Measurements from ENCODE around the gene SEZ6.

The SEZ6 gene

DNA sequence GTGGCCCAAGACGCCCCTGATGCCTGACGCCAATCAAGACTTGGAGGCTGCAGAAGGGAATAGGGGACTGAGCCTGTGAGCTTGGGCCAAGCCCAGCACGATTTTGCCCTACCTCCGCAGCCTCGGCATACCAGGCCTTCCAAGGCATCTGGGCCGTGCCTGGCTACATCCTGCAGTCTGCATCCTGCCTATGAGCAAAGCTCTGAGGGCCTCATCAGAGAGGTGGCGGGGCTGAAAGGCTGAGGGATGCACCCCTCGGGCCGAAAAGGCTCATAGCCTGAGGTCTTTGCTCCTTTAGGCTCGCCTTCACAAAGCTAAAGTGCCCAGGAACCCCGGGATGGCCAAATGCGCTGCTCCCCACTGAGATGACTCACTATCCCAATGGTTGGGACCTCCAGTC lies 2.5 kb downstream of the SEZ6 start:
- Histone ChIP-seq H3K27me3 (ENCODE audit: low read depth) (peaks cover 58% of the 10 kb centered on the region), H3K4me3 (no peak overlapping the region), H3K9me3 (no peaks in the 10 kb centered on the region), H3K4me1 (no peaks in the 10 kb centered on the region), H3K36me3 (replicated peaks) (no peaks in the 10 kb centered on the region)
- DNase-seq (ENCODE audit: low spot score in 2 of 2), result no peak
- in situ Hi-C loops (cut with MboI; ENCODE audit: low sequenced_read_pairs), result no loop called here

DNA sequence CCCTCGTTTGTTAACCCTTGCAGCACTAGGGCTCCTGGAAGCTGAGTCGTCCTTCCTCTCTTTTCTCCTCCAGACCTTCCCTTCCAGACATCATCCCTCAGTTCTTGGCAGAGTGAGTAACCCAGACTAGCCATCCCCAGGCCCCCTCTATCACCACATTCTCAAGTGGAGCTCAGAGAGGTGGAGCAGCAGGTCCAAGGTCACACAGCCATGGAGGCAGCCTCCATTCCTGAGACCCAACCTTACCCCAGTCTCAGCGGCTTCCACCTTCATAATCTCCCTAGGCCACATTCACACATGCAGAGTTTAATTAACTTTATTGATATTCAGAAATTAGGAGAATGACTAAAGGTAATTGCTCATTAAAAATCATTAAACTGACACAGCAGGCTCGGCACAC lies 3.0 kb downstream of the SEZ6 start:
- H3K4me1 ChIP-seq, result no peaks in the 10 kb centered on the region
- DNase-seq (ENCODE audit: low spot score in 2 of 2), result no peak
- peaks cover 54% of the 10 kb centered on the region for H3K27me3 ChIP-seq (ENCODE audit: low read depth)
- in situ Hi-C loops (cut with MboI; ENCODE audit: low sequenced_read_pairs), result no loop called here
- H3K36me3 ChIP-seq (replicated peaks), result no peaks in the 10 kb centered on the region
- H3K9me3 ChIP-seq, result no peaks in the 10 kb centered on the region
- no peak overlapping the region for H3K4me3 ChIP-seq

GRCh38 chr17:29000973-29001372 lies 4.9 kb downstream of the SEZ6 start:
- Histone ChIP-seq H3K36me3 (replicated peaks) (no peaks in the 10 kb centered on the region), H3K9me3 (no peaks in the 10 kb centered on the region), H3K27me3 (ENCODE audit: low read depth) (peaks cover 46% of the 10 kb centered on the region), H3K4me1 (no peaks in the 10 kb centered on the region), H3K4me3 (no peak overlapping the region)
- DNase-seq (ENCODE audit: low spot score in 2 of 2), result no peak
- in situ Hi-C loops (cut with MboI; ENCODE audit: low sequenced_read_pairs), result no loop called here

GRCh38 chr17:28999206-28999605 lies 6.6 kb downstream of the SEZ6 start:
- DNase-seq (ENCODE audit: low spot score in 2 of 2), result no peak
- peaks cover 34% of the 10 kb centered on the region for H3K27me3 ChIP-seq (ENCODE audit: low read depth)
- in situ Hi-C loops (cut with MboI; ENCODE audit: low sequenced_read_pairs), result no loop called here

GRCh38 chr17:28997806-28998205 lies 8.0 kb downstream of the SEZ6 start:
- in situ Hi-C loops (cut with MboI; ENCODE audit: low sequenced_read_pairs), result no loop called here
- DNase-seq (ENCODE audit: low spot score in 2 of 2), result no peak

More at GRCh38 chr17:28999206-28999605, 6.6 kb downstream of the SEZ6 start:
- H3K4me3 ChIP-seq, result no peak overlapping the region
- H3K36me3 ChIP-seq (replicated peaks), result no peaks in the 10 kb centered on the region
- no peaks in the 10 kb centered on the region for H3K9me3 ChIP-seq
- no peaks in the 10 kb centered on the region for H3K4me1 ChIP-seq

DNA sequence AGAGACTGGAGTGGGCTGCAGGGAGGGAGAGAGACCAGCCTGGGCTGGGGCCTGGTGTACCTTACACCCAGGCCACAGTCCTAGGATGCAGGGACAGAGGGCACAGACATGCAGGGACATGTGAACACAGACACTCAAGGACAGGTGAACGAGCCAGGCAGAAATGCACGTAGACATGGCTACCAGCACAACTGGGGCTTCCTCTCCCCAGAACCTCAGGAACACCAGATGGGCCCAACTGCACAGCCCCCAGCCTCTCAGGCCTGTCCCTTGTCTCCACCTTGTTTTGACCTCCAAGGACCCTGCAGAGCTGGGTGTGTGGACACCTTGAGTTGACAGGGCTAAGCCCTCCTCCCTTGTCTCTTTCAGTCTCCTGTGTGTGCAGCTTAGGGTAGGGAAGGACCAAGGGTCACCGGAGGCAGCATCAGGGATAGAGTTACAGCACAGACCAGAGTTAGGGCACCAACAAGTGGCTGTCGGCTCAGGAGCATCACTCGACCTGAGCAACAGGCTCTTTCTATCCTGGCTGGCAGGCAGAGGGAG lies 9.2 kb downstream of the SEZ6 start:
- in situ Hi-C loops (cut with MboI; ENCODE audit: low sequenced_read_pairs), result no loop called here
- H3K4me1 ChIP-seq, result no peaks in the 10 kb centered on the region
- H3K9me3 ChIP-seq, result no peaks in the 10 kb centered on the region
- no peaks in the 10 kb centered on the region for H3K36me3 ChIP-seq (replicated peaks)
- DNase-seq (ENCODE audit: low spot score in 2 of 2), result no peak
- no peak overlapping the region for H3K4me3 ChIP-seq
- peaks cover 10% of the 10 kb centered on the region for H3K27me3 ChIP-seq (ENCODE audit: low read depth)

More at GRCh38 chr17:28997806-28998205, 8.0 kb downstream of the SEZ6 start:
- H3K9me3 ChIP-seq, result no peaks in the 10 kb centered on the region
- H3K4me3 ChIP-seq, result no peak overlapping the region
- H3K27me3 ChIP-seq (ENCODE audit: low read depth), result peaks cover 20% of the 10 kb centered on the region
- H3K36me3 ChIP-seq (replicated peaks), result no peaks in the 10 kb centered on the region
- H3K4me1 ChIP-seq, result no peaks in the 10 kb centered on the region

GRCh38 chr17:28993645-28994426 lies 12.0 kb downstream of the SEZ6 start:
- Histone ChIP-seq H3K27me3 (ENCODE audit: low read depth) (no peaks in the 10 kb centered on the region; the same call in 1 of the 2 replicates), H3K36me3 (replicated peaks) (no peaks in the 10 kb centered on the region), H3K9me3 (no peaks in the 10 kb centered on the region), H3K4me3 (no peak overlapping the region), H3K4me1 (no peaks in the 10 kb centered on the region)
- in situ Hi-C loops (cut with MboI; ENCODE audit: low sequenced_read_pairs), result no loop called here
- DNase-seq (ENCODE audit: low spot score in 2 of 2), result no peak

DNA sequence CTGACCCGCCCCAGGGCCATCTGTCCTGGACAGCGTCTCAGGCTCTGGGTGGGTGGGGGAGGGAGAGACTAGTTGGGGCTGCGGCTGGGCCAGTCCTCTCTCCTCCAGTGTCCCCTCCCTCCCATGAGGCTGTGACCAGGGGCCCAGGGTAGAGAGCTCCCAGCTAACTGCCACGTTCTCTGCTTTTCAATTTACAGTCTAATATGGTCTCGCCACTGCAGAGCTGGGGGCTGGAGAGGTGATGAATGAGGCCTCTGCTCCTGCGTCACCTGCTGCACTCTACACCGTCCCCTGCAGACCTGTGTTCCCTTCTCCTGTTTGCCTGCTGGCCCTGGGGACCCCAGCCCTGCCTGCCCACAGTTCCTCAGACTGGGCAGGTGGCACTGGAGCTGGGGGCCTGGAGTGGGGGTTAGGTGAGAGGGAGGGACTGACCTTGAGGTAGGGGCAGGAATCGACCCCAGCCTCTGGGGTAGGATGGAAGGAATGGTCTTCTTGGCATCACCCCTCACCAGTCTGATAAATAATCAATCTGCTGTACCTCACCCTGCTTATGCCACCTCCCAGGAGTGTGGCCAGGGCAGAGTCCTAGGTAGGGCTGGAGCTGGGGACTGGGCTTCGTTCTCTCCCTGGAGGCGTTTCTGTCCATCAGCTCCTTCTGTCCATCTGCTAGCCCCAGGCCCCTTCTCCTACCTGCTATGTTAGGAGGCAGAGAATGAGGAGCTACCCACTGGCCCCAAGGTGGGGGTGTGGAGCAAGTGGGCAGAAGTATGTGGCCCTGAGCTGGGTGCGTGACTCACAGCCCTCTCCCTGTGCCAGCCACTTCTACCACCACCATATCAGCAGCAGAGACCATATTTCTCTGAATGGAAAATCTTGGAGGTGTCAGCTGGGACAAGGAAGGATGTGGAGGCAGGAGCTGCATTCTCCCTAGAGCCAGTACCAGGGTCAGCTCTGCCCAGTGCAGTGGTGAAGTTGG lies 12.9 kb downstream of the SEZ6 start:
- in situ Hi-C loops (cut with MboI; ENCODE audit: low sequenced_read_pairs), result no loop called here
- H3K27me3 ChIP-seq (ENCODE audit: low read depth), result no peaks in the 10 kb centered on the region
- H3K4me3 ChIP-seq, result no peak overlapping the region

DNA sequence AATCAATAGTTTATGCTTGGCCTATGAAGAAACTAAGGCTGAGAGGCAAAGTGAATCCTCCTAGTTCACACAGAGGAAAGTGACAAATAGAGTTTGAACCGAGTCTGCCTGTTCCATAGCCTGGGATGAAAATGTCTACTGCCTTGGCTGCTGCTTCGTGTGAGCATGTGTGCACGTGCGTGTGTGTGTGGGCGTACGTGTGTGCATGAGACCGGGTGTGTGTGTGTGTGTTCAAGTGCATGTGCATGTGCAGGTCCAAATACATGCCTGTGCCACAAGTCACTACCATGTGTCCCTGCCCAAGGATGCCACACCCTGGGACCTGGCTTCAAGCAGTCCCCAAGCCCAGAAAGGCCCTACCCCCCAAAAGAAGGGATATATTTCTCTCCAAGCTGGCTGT lies 13.6 kb downstream of the SEZ6 start:
- Histone ChIP-seq H3K36me3 (replicated peaks) (no peaks in the 10 kb centered on the region), H3K27me3 (ENCODE audit: low read depth) (no peaks in the 10 kb centered on the region), H3K4me3 (no peak overlapping the region), H3K9me3 (no peaks in the 10 kb centered on the region), H3K4me1 (no peaks in the 10 kb centered on the region)
- no peak for DNase-seq (ENCODE audit: low spot score in 2 of 2)
- in situ Hi-C loops (cut with MboI; ENCODE audit: low sequenced_read_pairs), result no loop called here

More for the DNA sequence above, 12.9 kb downstream of the SEZ6 start:
- no peak for DNase-seq (ENCODE audit: low spot score in 2 of 2)
- H3K4me1 ChIP-seq, result no peaks in the 10 kb centered on the region
- no peaks in the 10 kb centered on the region for H3K36me3 ChIP-seq (replicated peaks)
- no peaks in the 10 kb centered on the region for H3K9me3 ChIP-seq

- no peaks in the 10 kb centered on the region for H3K9me3 ChIP-seq
- no peak for DNase-seq (ENCODE audit: low spot score in 2 of 2)
- no peaks in the 10 kb centered on the region for H3K36me3 ChIP-seq (replicated peaks)
- in situ Hi-C loops (cut with MboI; ENCODE audit: low sequenced_read_pairs), result no loop called here
- H3K4me3 ChIP-seq, result no peak overlapping the region
- no peaks in the 10 kb centered on the region for H3K27me3 ChIP-seq (ENCODE audit: low read depth)
- H3K4me1 ChIP-seq, result no peaks in the 10 kb centered on the region
Measured at GRCh38 chr17:28991779-28992178, 14.1 kb downstream of the SEZ6 start.

DNA sequence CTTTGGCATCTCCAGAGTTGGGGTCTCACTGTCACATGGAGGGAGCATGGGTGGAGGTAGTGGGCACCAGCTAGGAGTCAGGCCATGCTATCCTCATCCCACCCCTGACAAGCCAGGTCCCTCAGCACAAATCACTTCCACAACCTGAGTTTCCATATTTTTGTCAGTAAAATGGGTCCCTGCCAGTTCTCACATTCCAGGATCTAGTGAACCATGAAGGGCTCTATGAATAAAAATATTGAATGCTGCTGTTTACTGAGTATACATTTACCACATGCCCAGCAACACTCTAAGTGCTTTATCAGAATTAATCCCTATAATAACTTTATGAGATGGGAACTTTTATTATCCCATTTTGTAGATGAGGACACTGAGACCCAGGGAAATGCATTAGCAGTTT lies 16.8 kb downstream of the SEZ6 start:
- no peaks in the 10 kb centered on the region for H3K27me3 ChIP-seq (ENCODE audit: low read depth)
- no peaks in the 10 kb centered on the region for H3K36me3 ChIP-seq (replicated peaks)
- in situ Hi-C loops (cut with MboI; ENCODE audit: low sequenced_read_pairs), result no loop called here
- DNase-seq (ENCODE audit: low spot score in 2 of 2), result no peak
- no peaks in the 10 kb centered on the region for H3K9me3 ChIP-seq
- H3K4me1 ChIP-seq, result no peaks in the 10 kb centered on the region
- no peak overlapping the region for H3K4me3 ChIP-seq

- Histone ChIP-seq H3K4me3 (no peak overlapping the region), H3K36me3 (replicated peaks) (no peaks in the 10 kb centered on the region), H3K4me1 (no peaks in the 10 kb centered on the region), H3K9me3 (no peaks in the 10 kb centered on the region), H3K27me3 (ENCODE audit: low read depth) (peaks cover under 1% of the 10 kb centered on the region; the same call in 1 of the 2 replicates)
- in situ Hi-C loops (cut with MboI; ENCODE audit: low sequenced_read_pairs), result no loop called here
- no peak for DNase-seq (ENCODE audit: low spot score in 2 of 2)
Measured at GRCh38 chr17:28988475-28988874, 17.4 kb downstream of the SEZ6 start.

GRCh38 chr17:28986714-28987655 lies 18.8 kb downstream of the SEZ6 start:
- DNase-seq (ENCODE audit: low spot score in 2 of 2), result no peak
- in situ Hi-C loops (cut with MboI; ENCODE audit: low sequenced_read_pairs), result no loop called here
- no peaks in the 10 kb centered on the region for H3K36me3 ChIP-seq (replicated peaks)
- H3K4me1 ChIP-seq, result no peaks in the 10 kb centered on the region
- H3K27me3 ChIP-seq (ENCODE audit: low read depth), result peaks cover 12% of the 10 kb centered on the region
- no peaks in the 10 kb centered on the region for H3K9me3 ChIP-seq
- no peak overlapping the region for H3K4me3 ChIP-seq
